ENCODE data around the gene CMSS1. TPM values are rescaled to one million over a fixed set of nuclear protein-coding genes. Genes with fewer than 3 reads are reported as not detected.

CMSS1 gene
- polyA plus RNA-seq, 1 of the 3 experiments (the other 2 are of a cell fraction) = 9.1 TPM

DNA sequence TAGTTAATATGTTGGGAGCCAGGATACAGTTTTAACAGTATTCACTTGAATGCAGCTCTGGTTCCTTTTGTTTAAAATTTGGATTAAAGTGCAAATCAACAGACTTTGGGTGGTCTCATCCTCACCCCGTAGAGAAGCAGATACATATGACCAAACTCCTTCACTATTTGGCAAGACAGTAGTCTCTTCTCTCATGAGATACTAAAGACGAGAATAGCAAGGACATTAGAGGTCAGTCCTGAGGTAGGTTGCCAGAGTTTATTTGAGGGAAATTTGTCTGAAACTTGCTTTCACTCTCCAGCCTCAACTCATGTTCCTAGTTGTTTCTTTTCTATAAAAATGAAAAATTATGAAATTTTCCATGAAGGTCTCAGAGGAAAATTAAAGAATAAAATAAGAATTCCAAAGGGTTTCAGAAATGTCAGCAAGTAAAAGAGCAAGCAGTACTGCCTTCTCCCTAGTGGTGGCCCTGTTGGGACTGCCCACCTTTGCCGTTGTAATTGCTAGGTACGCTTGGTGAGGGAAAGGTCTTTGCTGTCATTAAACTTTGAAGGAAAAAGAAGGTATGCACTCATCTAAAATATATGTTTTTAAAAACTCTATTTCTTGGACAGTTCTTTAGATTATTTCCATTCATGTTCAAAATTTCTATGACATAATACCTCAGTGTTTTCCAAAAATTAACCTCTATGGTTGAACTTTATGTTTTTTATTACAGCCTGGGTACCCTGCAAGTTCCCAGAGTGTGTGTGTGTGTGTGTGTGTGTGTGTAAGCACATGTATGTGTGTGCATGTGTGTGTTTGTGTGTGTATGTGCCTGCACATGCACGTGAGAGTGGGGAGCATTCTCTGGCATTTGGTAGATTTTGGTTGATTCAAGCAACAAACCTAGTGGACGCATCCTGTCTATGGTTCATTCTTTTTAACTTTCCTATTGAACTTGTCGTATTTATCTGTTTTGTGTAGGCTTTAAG, 111.4 kb downstream of the CMSS1 start:
- H3K9me3 ChIP-seq = no peaks in the 10 kb centered on the region
- peaks cover 10% of the 10 kb centered on the region for H3F3A ChIP-seq (replicated peaks; ENCODE audit: insufficient read depth)
- no peaks in the 10 kb centered on the region for H3K36me3 ChIP-seq (replicated peaks in 1 of 2; ENCODE audit: control insufficient read depth in 1 of 2, insufficient read depth in 2 of 2, low read length in 1 of 2)
- WGBS (ENCODE audit: low lambda C conversion rate) = 89% methylated on average over 7 of the region's 7 CpGs
- DNase-seq = no peak
- H3K79me2 ChIP-seq (ENCODE audit: insufficient read depth) = no peaks in the 10 kb centered on the region
- peak overlapping the region; percentile 35; the same call in 1 of the 2 replicates for H3K4me2 ChIP-seq
- H4K20me1 ChIP-seq (ENCODE audit: insufficient read depth) = no peaks in the 10 kb centered on the region
- TF ChIP-seq, protein P1, sequence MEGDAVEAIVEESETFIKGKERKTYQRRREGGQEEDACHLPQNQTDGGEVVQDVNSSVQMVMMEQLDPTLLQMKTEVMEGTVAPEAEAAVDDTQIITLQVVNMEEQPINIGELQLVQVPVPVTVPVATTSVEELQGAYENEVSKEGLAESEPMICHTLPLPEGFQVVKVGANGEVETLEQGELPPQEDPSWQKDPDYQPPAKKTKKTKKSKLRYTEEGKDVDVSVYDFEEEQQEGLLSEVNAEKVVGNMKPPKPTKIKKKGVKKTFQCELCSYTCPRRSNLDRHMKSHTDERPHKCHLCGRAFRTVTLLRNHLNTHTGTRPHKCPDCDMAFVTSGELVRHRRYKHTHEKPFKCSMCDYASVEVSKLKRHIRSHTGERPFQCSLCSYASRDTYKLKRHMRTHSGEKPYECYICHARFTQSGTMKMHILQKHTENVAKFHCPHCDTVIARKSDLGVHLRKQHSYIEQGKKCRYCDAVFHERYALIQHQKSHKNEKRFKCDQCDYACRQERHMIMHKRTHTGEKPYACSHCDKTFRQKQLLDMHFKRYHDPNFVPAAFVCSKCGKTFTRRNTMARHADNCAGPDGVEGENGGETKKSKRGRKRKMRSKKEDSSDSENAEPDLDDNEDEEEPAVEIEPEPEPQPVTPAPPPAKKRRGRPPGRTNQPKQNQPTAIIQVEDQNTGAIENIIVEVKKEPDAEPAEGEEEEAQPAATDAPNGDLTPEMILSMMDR (IDR thresholded peaks at IDR 0.05) = peak; percentile 27; the same call in 1 of the 2 replicates
- TF ChIP-seq EP300 (IDR thresholded peaks at IDR 0.05; ENCODE audit: borderline replicate concordance in 1 of 2, low read depth in 1 of 2, low read length in 1 of 2) = no peak
- H3K9ac ChIP-seq = no peak overlapping the region
- no peaks in the 10 kb centered on the region for H3K9me2 ChIP-seq
- POLR2A ChIA-PET = no interaction called here
- no peak overlapping the region for H2AFZ ChIP-seq (ENCODE audit: low read depth)
- H3K4me3 ChIP-seq (ENCODE audit: low read depth in 2 of 2, low read length in 1 of 2) = no peak overlapping the region
- 0 out of 4 replicates have a peak overlapping the region, but pooled peaks of 1 of the 2 experiments have one; percentile 29 for H3K27ac ChIP-seq (ENCODE audit: low read depth in 2 of 2, low read length in 1 of 2)
- peaks cover 6 to 18% of the 10 kb centered on the region in 2 experiments; a peak in 3 of 4 replicates for H3K4me1 ChIP-seq (ENCODE audit: control insufficient read depth in 1 of 2, insufficient read depth in 2 of 2, low read depth in 1 of 2, low read length in 1 of 2)
- CTCF ChIA-PET = no interaction called here
- H3K27me3 ChIP-seq (ENCODE audit: insufficient read depth) = no peaks in the 10 kb centered on the region

DNA sequence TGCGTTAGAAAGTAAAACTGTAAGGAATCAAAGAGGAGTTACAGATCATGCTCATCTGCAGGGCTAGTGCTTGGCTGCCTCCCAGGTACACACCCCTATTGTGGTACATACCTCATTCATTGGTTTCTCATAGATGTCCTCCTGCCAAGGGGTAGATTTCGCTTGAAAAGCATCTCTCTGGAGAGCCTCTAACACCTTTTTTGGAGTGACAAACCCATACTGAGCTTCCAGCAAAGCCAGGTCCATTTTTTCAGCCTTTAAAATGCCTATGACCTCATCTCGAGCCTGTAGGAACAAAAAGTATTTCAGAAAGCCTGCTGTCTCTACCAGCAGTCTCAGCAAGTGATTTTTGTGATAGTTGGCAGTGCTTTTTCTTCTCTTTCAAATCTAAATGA, 112.1 kb downstream of the CMSS1 start:
- Histone ChIP-seq H3K4me1 (ENCODE audit: control insufficient read depth in 1 of 2, insufficient read depth in 2 of 2, low read depth in 1 of 2, low read length in 1 of 2) (peaks cover 6 to 18% of the 10 kb centered on the region in 2 experiments; a peak in 3 of 4 replicates), H3K9me3 (no peaks in the 10 kb centered on the region), H3K27me3 (ENCODE audit: insufficient read depth) (no peaks in the 10 kb centered on the region), H3K4me3 (ENCODE audit: low read depth in 2 of 2, low read length in 1 of 2) (no peak overlapping the region), H4K20me1 (ENCODE audit: insufficient read depth) (no peaks in the 10 kb centered on the region), H3K79me2 (ENCODE audit: insufficient read depth) (no peaks in the 10 kb centered on the region), H3K4me2 (peak overlapping the region; percentile 35; the same call in 1 of the 2 replicates), H3K9me2 (no peaks in the 10 kb centered on the region), H3F3A (replicated peaks; ENCODE audit: insufficient read depth) (peaks cover 10% of the 10 kb centered on the region), H3K36me3 (replicated peaks in 1 of 2; ENCODE audit: control insufficient read depth in 1 of 2, insufficient read depth in 2 of 2, low read length in 1 of 2) (no peaks in the 10 kb centered on the region), H3K27ac (ENCODE audit: low read depth in 2 of 2, low read length in 1 of 2) (peak overlapping the region in 1 of 2 experiments; percentile 29; a peak in 1 of 4 replicates), H2AFZ (ENCODE audit: low read depth) (0 out of 2 replicates have a peak overlapping the region, but pooled peaks have one; percentile 19), H3K9ac (no peak overlapping the region)
- DNase-seq = no peak
- peak; percentile 54; the same call in 1 of the 2 replicates for TF ChIP-seq NFIC (IDR thresholded peaks at IDR 0.05; ENCODE audit: borderline replicate concordance)
- TF ChIP-seq, protein P2, sequence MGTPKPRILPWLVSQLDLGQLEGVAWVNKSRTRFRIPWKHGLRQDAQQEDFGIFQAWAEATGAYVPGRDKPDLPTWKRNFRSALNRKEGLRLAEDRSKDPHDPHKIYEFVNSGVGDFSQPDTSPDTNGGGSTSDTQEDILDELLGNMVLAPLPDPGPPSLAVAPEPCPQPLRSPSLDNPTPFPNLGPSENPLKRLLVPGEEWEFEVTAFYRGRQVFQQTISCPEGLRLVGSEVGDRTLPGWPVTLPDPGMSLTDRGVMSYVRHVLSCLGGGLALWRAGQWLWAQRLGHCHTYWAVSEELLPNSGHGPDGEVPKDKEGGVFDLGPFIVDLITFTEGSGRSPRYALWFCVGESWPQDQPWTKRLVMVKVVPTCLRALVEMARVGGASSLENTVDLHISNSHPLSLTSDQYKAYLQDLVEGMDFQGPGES (IDR thresholded peaks at IDR 0.05; ENCODE audit: low read depth, low read length) = no peak
- 0 out of 2 replicates have a peak, but pooled peaks have one; percentile 10 for TF ChIP-seq TCF12 (IDR thresholded peaks at IDR 0.05)
- TF ChIP-seq, protein P3, sequence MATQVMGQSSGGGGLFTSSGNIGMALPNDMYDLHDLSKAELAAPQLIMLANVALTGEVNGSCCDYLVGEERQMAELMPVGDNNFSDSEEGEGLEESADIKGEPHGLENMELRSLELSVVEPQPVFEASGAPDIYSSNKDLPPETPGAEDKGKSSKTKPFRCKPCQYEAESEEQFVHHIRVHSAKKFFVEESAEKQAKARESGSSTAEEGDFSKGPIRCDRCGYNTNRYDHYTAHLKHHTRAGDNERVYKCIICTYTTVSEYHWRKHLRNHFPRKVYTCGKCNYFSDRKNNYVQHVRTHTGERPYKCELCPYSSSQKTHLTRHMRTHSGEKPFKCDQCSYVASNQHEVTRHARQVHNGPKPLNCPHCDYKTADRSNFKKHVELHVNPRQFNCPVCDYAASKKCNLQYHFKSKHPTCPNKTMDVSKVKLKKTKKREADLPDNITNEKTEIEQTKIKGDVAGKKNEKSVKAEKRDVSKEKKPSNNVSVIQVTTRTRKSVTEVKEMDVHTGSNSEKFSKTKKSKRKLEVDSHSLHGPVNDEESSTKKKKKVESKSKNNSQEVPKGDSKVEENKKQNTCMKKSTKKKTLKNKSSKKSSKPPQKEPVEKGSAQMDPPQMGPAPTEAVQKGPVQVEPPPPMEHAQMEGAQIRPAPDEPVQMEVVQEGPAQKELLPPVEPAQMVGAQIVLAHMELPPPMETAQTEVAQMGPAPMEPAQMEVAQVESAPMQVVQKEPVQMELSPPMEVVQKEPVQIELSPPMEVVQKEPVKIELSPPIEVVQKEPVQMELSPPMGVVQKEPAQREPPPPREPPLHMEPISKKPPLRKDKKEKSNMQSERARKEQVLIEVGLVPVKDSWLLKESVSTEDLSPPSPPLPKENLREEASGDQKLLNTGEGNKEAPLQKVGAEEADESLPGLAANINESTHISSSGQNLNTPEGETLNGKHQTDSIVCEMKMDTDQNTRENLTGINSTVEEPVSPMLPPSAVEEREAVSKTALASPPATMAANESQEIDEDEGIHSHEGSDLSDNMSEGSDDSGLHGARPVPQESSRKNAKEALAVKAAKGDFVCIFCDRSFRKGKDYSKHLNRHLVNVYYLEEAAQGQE (IDR thresholded peaks at IDR 0.05; ENCODE audit: low read depth, low read length) = no peak
- TF ChIP-seq JUND (IDR thresholded peaks at IDR 0.05) = peak; percentile 13; the same call in 1 of the 2 replicates
- TF ChIP-seq, protein P4, sequence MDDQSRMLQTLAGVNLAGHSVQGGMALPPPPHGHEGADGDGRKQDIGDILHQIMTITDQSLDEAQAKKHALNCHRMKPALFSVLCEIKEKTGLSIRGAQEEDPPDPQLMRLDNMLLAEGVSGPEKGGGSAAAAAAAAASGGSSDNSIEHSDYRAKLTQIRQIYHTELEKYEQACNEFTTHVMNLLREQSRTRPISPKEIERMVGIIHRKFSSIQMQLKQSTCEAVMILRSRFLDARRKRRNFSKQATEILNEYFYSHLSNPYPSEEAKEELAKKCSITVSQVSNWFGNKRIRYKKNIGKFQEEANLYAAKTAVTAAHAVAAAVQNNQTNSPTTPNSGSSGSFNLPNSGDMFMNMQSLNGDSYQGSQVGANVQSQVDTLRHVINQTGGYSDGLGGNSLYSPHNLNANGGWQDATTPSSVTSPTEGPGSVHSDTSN (IDR thresholded peaks at IDR 0.05) = peak; percentile 41; the same call in 1 of the 2 replicates
- TF ChIP-seq, protein P5, sequence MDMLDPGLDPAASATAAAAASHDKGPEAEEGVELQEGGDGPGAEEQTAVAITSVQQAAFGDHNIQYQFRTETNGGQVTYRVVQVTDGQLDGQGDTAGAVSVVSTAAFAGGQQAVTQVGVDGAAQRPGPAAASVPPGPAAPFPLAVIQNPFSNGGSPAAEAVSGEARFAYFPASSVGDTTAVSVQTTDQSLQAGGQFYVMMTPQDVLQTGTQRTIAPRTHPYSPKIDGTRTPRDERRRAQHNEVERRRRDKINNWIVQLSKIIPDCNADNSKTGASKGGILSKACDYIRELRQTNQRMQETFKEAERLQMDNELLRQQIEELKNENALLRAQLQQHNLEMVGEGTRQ (IDR thresholded peaks at IDR 0.05; ENCODE audit: borderline replicate concordance, low read depth, low read length) = no peak
- TF ChIP-seq MXI1 (IDR thresholded peaks at IDR 0.05; ENCODE audit: low read depth, low read length) = no peak
- no peak for TF ChIP-seq GABPA (IDR thresholded peaks at IDR 0.05; ENCODE audit: low read depth)
- TF ChIP-seq FOSL2 (IDR thresholded peaks at IDR 0.05; ENCODE audit: borderline replicate concordance, low read depth) = no peak
- ChIA-PET CTCF (no interaction called here), POLR2A (no interaction called here)
- 52% methylated on average over 3 of the region's 3 CpGs for WGBS (ENCODE audit: low lambda C conversion rate)

All from SK-N-SH (cell line).